ENCODE measurements around the gene SYCE3. TPM values are rescaled to one million over a fixed set of nuclear protein-coding genes. Genes with fewer than 3 reads are reported as not detected.

The SYCE3 gene
- polyA plus RNA-seq, 1 experiment = not detected

DNA sequence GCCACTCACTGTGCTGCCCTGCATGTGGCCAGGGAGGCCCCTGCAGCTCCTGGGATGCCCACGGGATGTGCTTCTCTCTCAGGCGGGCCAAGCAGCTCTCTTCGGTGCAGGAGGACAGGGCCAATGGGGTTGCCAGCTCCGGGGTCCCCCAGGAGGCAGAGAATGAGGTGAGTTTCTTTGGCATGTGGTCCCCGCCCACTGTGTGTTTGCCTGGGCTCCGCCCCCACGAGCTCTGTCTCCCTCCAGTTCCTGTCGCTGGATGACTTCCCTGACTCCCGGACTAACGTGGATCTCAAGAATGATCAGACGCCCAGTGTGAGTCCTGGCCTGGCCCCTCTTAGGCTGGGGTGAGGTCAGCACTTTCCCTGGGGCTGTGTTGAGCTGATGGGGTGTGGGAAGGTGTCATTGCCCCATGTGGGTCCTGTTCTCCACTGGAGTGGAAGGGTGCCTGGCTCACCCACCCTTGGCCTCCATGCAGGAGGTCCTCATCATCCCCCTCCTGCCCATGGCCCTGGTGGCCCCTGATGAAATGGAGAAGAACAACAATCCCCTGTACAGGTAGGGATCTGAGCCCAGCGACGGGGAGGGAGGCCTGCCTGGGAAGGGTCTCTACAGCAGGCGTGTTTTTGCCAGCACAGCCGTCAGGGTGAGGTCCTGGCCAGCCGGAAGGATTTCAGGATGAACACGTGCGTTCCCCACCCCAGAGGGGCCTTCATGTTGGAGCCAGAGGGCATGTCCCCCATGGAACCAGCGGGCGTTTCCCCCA lies 45.0 kb downstream of the SYCE3 start:
- DNase-seq (ENCODE audit: low read depth) = no peak
- no peak overlapping the region for H3K4me3 ChIP-seq (ENCODE audit: low read depth, low read length)
- H3K36me3 ChIP-seq (ENCODE audit: control insufficient read depth, insufficient read depth, low read length) = peaks cover 19% of the 10 kb centered on the region
- ChIA-PET CTCF (interaction anchor here (1.7 to 4.2 kb wide), 2 partner anchors 8 to 103 kb away, joined by 4 to 22 read pairs; partner anchors contain the start of gene SCO2), POLR2A (no interaction called here)
- TF ChIP-seq, protein P1, sequence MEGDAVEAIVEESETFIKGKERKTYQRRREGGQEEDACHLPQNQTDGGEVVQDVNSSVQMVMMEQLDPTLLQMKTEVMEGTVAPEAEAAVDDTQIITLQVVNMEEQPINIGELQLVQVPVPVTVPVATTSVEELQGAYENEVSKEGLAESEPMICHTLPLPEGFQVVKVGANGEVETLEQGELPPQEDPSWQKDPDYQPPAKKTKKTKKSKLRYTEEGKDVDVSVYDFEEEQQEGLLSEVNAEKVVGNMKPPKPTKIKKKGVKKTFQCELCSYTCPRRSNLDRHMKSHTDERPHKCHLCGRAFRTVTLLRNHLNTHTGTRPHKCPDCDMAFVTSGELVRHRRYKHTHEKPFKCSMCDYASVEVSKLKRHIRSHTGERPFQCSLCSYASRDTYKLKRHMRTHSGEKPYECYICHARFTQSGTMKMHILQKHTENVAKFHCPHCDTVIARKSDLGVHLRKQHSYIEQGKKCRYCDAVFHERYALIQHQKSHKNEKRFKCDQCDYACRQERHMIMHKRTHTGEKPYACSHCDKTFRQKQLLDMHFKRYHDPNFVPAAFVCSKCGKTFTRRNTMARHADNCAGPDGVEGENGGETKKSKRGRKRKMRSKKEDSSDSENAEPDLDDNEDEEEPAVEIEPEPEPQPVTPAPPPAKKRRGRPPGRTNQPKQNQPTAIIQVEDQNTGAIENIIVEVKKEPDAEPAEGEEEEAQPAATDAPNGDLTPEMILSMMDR (IDR thresholded peaks at IDR 0.05; ENCODE audit: insufficient read depth, low read depth, low read length) = no peak
- no peaks in the 10 kb centered on the region for H3K27me3 ChIP-seq (ENCODE audit: control insufficient read depth, insufficient read depth, low read length)

GRCh38 chr22:50516891-50517290 lies 45.8 kb downstream of the SYCE3 start:
- CTCF ChIA-PET = interaction anchor here (1.7 to 4.2 kb wide), 2 partner anchors 8 to 104 kb away, joined by 4 to 22 read pairs; partner anchors contain the start of gene SCO2
- TF ChIP-seq, protein P1 (IDR thresholded peaks at IDR 0.05; ENCODE audit: insufficient read depth, low read depth, low read length) = no peak

GRCh38 chr22:50516068-50516467 lies 46.7 kb downstream of the SYCE3 start:
- no peaks in the 10 kb centered on the region for H3K27me3 ChIP-seq (ENCODE audit: control insufficient read depth, insufficient read depth, low read length)
- H3K4me3 ChIP-seq (ENCODE audit: low read depth, low read length) = no peak overlapping the region
- DNase-seq (ENCODE audit: low read depth) = no peak
- peaks cover 9% of the 10 kb centered on the region for H3K36me3 ChIP-seq (ENCODE audit: control insufficient read depth, insufficient read depth, low read length)
- POLR2A ChIA-PET = no interaction called here
- TF ChIP-seq, protein P1 (IDR thresholded peaks at IDR 0.05; ENCODE audit: insufficient read depth, low read depth, low read length) = no peak
- CTCF ChIA-PET = interaction anchor here (1.5 to 4.2 kb wide), 2 partner anchors 9 to 19 kb away, joined by 4 to 22 read pairs; partner anchors contain the start of gene SCO2

More at GRCh38 chr22:50516891-50517290, 45.8 kb downstream of the SYCE3 start:
- POLR2A ChIA-PET = no interaction called here
- no peak overlapping the region for H3K4me3 ChIP-seq (ENCODE audit: low read depth, low read length)
- no peaks in the 10 kb centered on the region for H3K27me3 ChIP-seq (ENCODE audit: control insufficient read depth, insufficient read depth, low read length)
- H3K36me3 ChIP-seq (ENCODE audit: control insufficient read depth, insufficient read depth, low read length) = peaks cover 12% of the 10 kb centered on the region
- no peak for DNase-seq (ENCODE audit: low read depth)

DNA sequence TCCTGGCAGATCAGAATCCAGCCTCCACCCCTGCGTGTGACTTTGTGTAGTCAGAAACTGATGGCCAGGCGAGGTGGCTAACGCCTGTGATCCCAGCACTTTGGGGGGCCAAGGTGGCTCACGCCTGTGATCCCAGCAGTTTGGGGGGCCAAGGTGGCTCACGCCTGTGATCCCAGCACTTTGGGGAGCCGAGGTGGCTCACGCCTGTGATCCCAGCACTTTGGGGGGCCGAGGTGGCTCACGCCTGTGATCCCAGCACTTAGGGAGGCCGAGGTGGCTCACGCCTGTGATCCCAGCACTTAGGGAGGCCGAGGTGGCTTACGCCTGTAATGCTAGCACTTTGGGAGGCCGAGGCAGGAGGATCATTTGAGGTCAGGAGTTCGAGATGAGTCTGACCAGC lies 49.5 kb downstream of the SYCE3 start:
- Histone ChIP-seq H3K4me3 (ENCODE audit: low read depth, low read length) (no peak overlapping the region), H3K36me3 (ENCODE audit: control insufficient read depth, insufficient read depth, low read length) (peaks cover 4% of the 10 kb centered on the region), H3K27me3 (ENCODE audit: control insufficient read depth, insufficient read depth, low read length) (no peaks in the 10 kb centered on the region)
- TF ChIP-seq, protein P1 (IDR thresholded peaks at IDR 0.05; ENCODE audit: insufficient read depth, low read depth, low read length) = no peak
- ChIA-PET CTCF (no interaction called here), POLR2A (no interaction called here)
- DNase-seq (ENCODE audit: low read depth) = no peak

- H3K27me3 ChIP-seq (ENCODE audit: control insufficient read depth, insufficient read depth, low read length) = no peaks in the 10 kb centered on the region
- H3K36me3 ChIP-seq (ENCODE audit: control insufficient read depth, insufficient read depth, low read length) = peaks cover 15% of the 10 kb centered on the region
- DNase-seq (ENCODE audit: low read depth) = no peak
- ChIA-PET POLR2A (interaction anchor here (0.6 kb wide), 1 partner anchor 16 kb away, joined by 4 read pairs; no protein-coding TSS in a partner anchor), CTCF (interaction anchor here (1.5 to 2.3 kb wide), 2 partner anchors 11 to 17 kb away, joined by 3 to 8 read pairs; partner anchors contain the start of gene SCO2)
- TF ChIP-seq, protein P1 (IDR thresholded peaks at IDR 0.05; ENCODE audit: insufficient read depth, low read depth, low read length) = no peak
- H3K4me3 ChIP-seq (ENCODE audit: low read depth, low read length) = peak overlapping the region; percentile 92
Measured at GRCh38 chr22:50508897-50509296, 53.8 kb downstream of the SYCE3 start.

All from BJ (cell line).